NCI-H526 treated with DMSO at 0.1 percent for 48 hours (cell line): ENCODE results near the gene EVC.
A peak's percentile ranks its signal among the peaks of the same experiment; 100 is the strongest.
"Not testable (repeated sequence)": the region's sequence is repeated elsewhere in the genome, so short reads cannot be mapped to it uniquely, and the experiment has no call there.

Source experiments
- DNase-seq: peaks from one replicate; lab custom pipeline; 2025; lab: John Stamatoyannopoulos, UW

EVC gene

GRCh38 chr4:5785806-5786680, 75.0 kb downstream of the EVC start:
- DNase-seq, result peak; percentile 58

- no peak for DNase-seq
Observed at GRCh38 chr4:5787311-5787710, 76.3 kb downstream of the EVC start.

- DNase-seq, result no peak
Observed at GRCh38 chr4:5788144-5788543, 77.1 kb downstream of the EVC start.

- no peak for DNase-seq
Observed at GRCh38 chr4:5789141-5789540, 78.1 kb downstream of the EVC start.

- DNase-seq, result no peak
Observed at GRCh38 chr4:5790546-5790857, 79.5 kb downstream of the EVC start.

GRCh38 chr4:5791654-5792053, 80.7 kb downstream of the EVC start:
- no peak for DNase-seq

GRCh38 chr4:5793514-5793913, 82.5 kb downstream of the EVC start:
- DNase-seq, result no peak

GRCh38 chr4:5795580-5795979, 84.6 kb downstream of the EVC start:
- DNase-seq, result no peak

- DNase-seq, result no peak
Observed at GRCh38 chr4:5796976-5797375, 86.0 kb downstream of the EVC start.

- no peak for DNase-seq
Observed at GRCh38 chr4:5797866-5798265, 86.9 kb downstream of the EVC start.

GRCh38 chr4:5798462-5798861, 87.5 kb downstream of the EVC start:
- no peak for DNase-seq

- DNase-seq, result no peak
Observed at GRCh38 chr4:5798946-5799345, 87.9 kb downstream of the EVC start.

- DNase-seq, result no peak
Observed at GRCh38 chr4:5799406-5799805, 88.4 kb downstream of the EVC start.

GRCh38 chr4:5800496-5800895, 89.5 kb downstream of the EVC start:
- DNase-seq, result no peak

GRCh38 chr4:5801696-5802095, 90.7 kb downstream of the EVC start:
- DNase-seq, result no peak

GRCh38 chr4:5802565-5802964, 91.6 kb downstream of the EVC start:
- no peak for DNase-seq

- DNase-seq, result no peak
Observed at GRCh38 chr4:5804656-5805055, 93.7 kb downstream of the EVC start.

- no peak for DNase-seq
Observed at GRCh38 chr4:5805270-5805669, 94.3 kb downstream of the EVC start.

GRCh38 chr4:5808081-5808741, 97.2 kb downstream of the EVC start:
- no peak for DNase-seq

- DNase-seq, result no peak
Observed at GRCh38 chr4:5809216-5809776, 98.3 kb downstream of the EVC start.

- no peak for DNase-seq
Observed at GRCh38 chr4:5810151-5810550, 99.2 kb downstream of the EVC start.

- no peak for DNase-seq
Observed at GRCh38 chr4:5810770-5811430, 99.9 kb downstream of the EVC start.

GRCh38 chr4:5812057-5812456, 101.1 kb downstream of the EVC start:
- not testable (repeated sequence) for DNase-seq
